ENCODE results near the gene SNX3.

DNA sequence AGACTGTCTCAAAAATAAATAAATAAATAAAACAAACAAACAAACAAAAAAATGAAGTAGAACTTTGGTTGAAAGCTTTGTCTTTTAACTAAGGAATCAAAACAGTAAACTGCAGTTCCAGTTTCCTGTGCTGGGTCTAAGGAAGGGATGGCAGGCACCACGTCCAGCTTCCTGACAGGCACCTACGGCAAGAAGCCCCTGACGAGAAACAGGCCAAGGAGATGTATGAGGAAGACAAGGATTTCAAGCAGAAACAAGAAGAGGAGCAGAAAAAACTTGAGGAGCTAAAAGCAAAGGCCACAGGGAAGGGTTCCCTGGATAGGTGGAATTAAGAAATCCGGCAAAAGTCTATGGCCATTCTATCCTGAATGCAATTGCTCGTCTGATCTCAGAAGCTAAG, 8.8 kb downstream of the SNX3 start:
- TF ChIP-seq, protein P1, sequence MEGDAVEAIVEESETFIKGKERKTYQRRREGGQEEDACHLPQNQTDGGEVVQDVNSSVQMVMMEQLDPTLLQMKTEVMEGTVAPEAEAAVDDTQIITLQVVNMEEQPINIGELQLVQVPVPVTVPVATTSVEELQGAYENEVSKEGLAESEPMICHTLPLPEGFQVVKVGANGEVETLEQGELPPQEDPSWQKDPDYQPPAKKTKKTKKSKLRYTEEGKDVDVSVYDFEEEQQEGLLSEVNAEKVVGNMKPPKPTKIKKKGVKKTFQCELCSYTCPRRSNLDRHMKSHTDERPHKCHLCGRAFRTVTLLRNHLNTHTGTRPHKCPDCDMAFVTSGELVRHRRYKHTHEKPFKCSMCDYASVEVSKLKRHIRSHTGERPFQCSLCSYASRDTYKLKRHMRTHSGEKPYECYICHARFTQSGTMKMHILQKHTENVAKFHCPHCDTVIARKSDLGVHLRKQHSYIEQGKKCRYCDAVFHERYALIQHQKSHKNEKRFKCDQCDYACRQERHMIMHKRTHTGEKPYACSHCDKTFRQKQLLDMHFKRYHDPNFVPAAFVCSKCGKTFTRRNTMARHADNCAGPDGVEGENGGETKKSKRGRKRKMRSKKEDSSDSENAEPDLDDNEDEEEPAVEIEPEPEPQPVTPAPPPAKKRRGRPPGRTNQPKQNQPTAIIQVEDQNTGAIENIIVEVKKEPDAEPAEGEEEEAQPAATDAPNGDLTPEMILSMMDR (conservative IDR thresholded peaks at IDR 0.05; ENCODE audit: low read length), result no peak
- no peak for TF ChIP-seq EZH2phosphoT487 (IDR thresholded peaks at IDR 0.05; ENCODE audit: borderline replicate concordance, low read depth, low read length)
